GM19455 (cell line): ENCODE results near the gene SERGEF.

Experiments
- ATAC-seq: cut with Tn5 transposase; IDR thresholded peaks from one replicate; pipeline ENCODE4 v1.9.1; 2021; ENCODE audit not compliant: unreplicated experiment

SERGEF gene

GRCh38 chr11:17792161-17792560, 220.7 kb downstream of the SERGEF start:
- ATAC-seq = no peak

GRCh38 chr11:17791144-17791543, 221.7 kb downstream of the SERGEF start:
- ATAC-seq = no peak

- ATAC-seq = no peak
These were observed 222.4 kb downstream of the SERGEF start for GRCh38 chr11:17790453-17790852.

- no peak for ATAC-seq
These were observed 224.8 kb downstream of the SERGEF start for GRCh38 chr11:17788084-17788483.

- no peak for ATAC-seq
These were observed 225.9 kb downstream of the SERGEF start for GRCh38 chr11:17786824-17787525.

- no peak for ATAC-seq
These were observed 229.0 kb downstream of the SERGEF start for GRCh38 chr11:17783878-17784277.

- no peak for ATAC-seq
These were observed 230.1 kb downstream of the SERGEF start for GRCh38 chr11:17782603-17783337.

GRCh38 chr11:17782145-17782544, 230.7 kb downstream of the SERGEF start:
- ATAC-seq = no peak

GRCh38 chr11:17781626-17782025, 231.2 kb downstream of the SERGEF start:
- no peak for ATAC-seq

- no peak for ATAC-seq
These were observed 231.6 kb downstream of the SERGEF start for GRCh38 chr11:17781221-17781620.

GRCh38 chr11:17780668-17781067, 232.2 kb downstream of the SERGEF start:
- ATAC-seq = no peak

- no peak for ATAC-seq
These were observed 232.8 kb downstream of the SERGEF start for GRCh38 chr11:17779861-17780594.

- no peak for ATAC-seq
These were observed 233.6 kb downstream of the SERGEF start for GRCh38 chr11:17778956-17779860.

- no peak for ATAC-seq
These were observed 234.5 kb downstream of the SERGEF start for GRCh38 chr11:17778352-17778751.

GRCh38 chr11:17777738-17778091, 235.1 kb downstream of the SERGEF start:
- ATAC-seq = no peak

- ATAC-seq = no peak
These were observed 235.6 kb downstream of the SERGEF start for GRCh38 chr11:17777086-17777737.

GRCh38 chr11:17776212-17776875, 236.5 kb downstream of the SERGEF start:
- no peak for ATAC-seq

GRCh38 chr11:17775507-17776211, 237.2 kb downstream of the SERGEF start:
- ATAC-seq = no peak

- no peak for ATAC-seq
These were observed 237.9 kb downstream of the SERGEF start for GRCh38 chr11:17775035-17775348.
